Measurements from ENCODE around the gene CDK12. TPM values are rescaled to one million over a fixed set of nuclear protein-coding genes. Genes with fewer than 3 reads are reported as not detected.

The CDK12 gene
- total RNA-seq, 2 donors from 2014 or later, result 53.7 to 54.7 TPM

GRCh38 chr17:39548494-39549225, 87.4 kb downstream of the CDK12 start:
- Histone ChIP-seq H3K4me3 (no peak overlapping the region), H3K27me3 (replicated peaks; ENCODE audit: insufficient read depth) (no peaks in the 10 kb centered on the region), H3K36me3 (peaks cover 27% of the 10 kb centered on the region), H3K4me1 (ENCODE audit: control insufficient read depth in 1 of 2, low read depth in 2 of 2) (peaks cover 0 to 3% of the 10 kb centered on the region in 2 donors), H3K9me3 (no peaks in the 10 kb centered on the region), H3K27ac (no peak overlapping the region)
- no peak for ATAC-seq (ENCODE audit: insufficient number of reproducible peaks, low FRiP score, low read depth)
- TF ChIP-seq, protein P1, sequence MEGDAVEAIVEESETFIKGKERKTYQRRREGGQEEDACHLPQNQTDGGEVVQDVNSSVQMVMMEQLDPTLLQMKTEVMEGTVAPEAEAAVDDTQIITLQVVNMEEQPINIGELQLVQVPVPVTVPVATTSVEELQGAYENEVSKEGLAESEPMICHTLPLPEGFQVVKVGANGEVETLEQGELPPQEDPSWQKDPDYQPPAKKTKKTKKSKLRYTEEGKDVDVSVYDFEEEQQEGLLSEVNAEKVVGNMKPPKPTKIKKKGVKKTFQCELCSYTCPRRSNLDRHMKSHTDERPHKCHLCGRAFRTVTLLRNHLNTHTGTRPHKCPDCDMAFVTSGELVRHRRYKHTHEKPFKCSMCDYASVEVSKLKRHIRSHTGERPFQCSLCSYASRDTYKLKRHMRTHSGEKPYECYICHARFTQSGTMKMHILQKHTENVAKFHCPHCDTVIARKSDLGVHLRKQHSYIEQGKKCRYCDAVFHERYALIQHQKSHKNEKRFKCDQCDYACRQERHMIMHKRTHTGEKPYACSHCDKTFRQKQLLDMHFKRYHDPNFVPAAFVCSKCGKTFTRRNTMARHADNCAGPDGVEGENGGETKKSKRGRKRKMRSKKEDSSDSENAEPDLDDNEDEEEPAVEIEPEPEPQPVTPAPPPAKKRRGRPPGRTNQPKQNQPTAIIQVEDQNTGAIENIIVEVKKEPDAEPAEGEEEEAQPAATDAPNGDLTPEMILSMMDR (IDR thresholded peaks at IDR 0.05), result no peak
- DNase-seq (ENCODE audit: low spot score), result no peak

GRCh38 chr17:39549747-39550573, 88.7 kb downstream of the CDK12 start:
- no peak overlapping the region for H3K27ac ChIP-seq
- TF ChIP-seq, protein P1 (IDR thresholded peaks at IDR 0.05), result no peak
- H3K9me3 ChIP-seq, result no peaks in the 10 kb centered on the region
- H3K4me3 ChIP-seq, result no peak overlapping the region
- H3K4me1 ChIP-seq (ENCODE audit: control insufficient read depth in 1 of 2, low read depth in 2 of 2), result peaks cover 0 to 3% of the 10 kb centered on the region in 2 donors
- no peaks in the 10 kb centered on the region for H3K27me3 ChIP-seq (replicated peaks; ENCODE audit: insufficient read depth)
- no peak for DNase-seq (ENCODE audit: low spot score)
- ATAC-seq (ENCODE audit: insufficient number of reproducible peaks, low FRiP score, low read depth), result no peak
- H3K36me3 ChIP-seq, result peaks cover 35% of the 10 kb centered on the region

GRCh38 chr17:39551879-39552278, 90.6 kb downstream of the CDK12 start:
- no peak overlapping the region for H3K4me3 ChIP-seq
- DNase-seq (ENCODE audit: low spot score) (no peak), ATAC-seq (ENCODE audit: insufficient number of reproducible peaks, low FRiP score, low read depth) (no peak)
- peaks cover 0 to 3% of the 10 kb centered on the region in 2 donors for H3K4me1 ChIP-seq (ENCODE audit: control insufficient read depth in 1 of 2, low read depth in 2 of 2)
- H3K27me3 ChIP-seq (replicated peaks; ENCODE audit: insufficient read depth), result no peaks in the 10 kb centered on the region
- no peak overlapping the region for H3K27ac ChIP-seq
- no peaks in the 10 kb centered on the region for H3K9me3 ChIP-seq
- TF ChIP-seq, protein P1 (IDR thresholded peaks at IDR 0.05), result no peak
- H3K36me3 ChIP-seq, result peaks cover 31% of the 10 kb centered on the region

DNA sequence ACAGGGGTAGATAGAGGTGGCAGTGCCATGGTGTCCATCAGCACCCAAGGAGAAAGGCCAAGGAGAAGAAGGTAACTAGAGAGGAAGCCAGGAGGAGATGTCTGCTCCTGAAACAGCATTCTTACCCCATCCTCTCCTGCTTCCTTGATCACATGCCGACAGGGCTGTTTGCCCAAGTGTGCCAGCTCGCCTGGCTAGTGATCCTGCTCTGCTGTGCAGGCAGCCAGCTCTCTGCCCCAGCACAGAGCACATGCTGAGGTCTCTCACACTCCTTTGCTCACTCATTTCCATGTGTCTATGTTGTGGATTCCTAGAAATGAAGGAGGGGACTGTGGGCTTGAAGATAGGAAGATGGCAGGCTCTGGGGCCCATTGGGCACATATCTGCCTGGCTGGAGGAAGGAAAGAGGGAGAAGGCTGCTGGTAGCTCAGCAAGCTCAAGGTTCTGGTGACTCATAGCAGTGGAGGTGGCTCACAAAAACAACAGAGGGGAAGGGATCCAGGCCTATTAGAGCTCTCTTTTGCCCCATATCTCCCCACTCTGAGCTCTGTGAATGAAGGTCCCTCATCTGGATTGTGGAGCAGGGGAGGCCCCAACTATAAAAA, 92.2 kb downstream of the CDK12 start:
- ATAC-seq (ENCODE audit: insufficient number of reproducible peaks, low FRiP score, low read depth), result no peak
- no peaks in the 10 kb centered on the region for H3K27me3 ChIP-seq (replicated peaks; ENCODE audit: insufficient read depth)
- peaks cover 42% of the 10 kb centered on the region for H3K36me3 ChIP-seq
- no peak overlapping the region for H3K4me3 ChIP-seq
- no peaks in the 10 kb centered on the region for H3K4me1 ChIP-seq (ENCODE audit: control insufficient read depth in 1 of 2, low read depth in 2 of 2)
- no peak overlapping the region for H3K27ac ChIP-seq
- DNase-seq (ENCODE audit: low spot score), result no peak
- TF ChIP-seq, protein P1 (IDR thresholded peaks at IDR 0.05), result no peak
- H3K9me3 ChIP-seq, result no peaks in the 10 kb centered on the region

- H3K27me3 ChIP-seq (replicated peaks; ENCODE audit: insufficient read depth), result no peaks in the 10 kb centered on the region
- DNase-seq (ENCODE audit: low spot score) (no peak), ATAC-seq (ENCODE audit: insufficient number of reproducible peaks, low FRiP score, low read depth) (no peak)
- no peak overlapping the region for H3K4me3 ChIP-seq
- peaks cover 37% of the 10 kb centered on the region for H3K36me3 ChIP-seq
- no peaks in the 10 kb centered on the region for H3K9me3 ChIP-seq
- TF ChIP-seq, protein P1 (IDR thresholded peaks at IDR 0.05), result no peak
- no peaks in the 10 kb centered on the region for H3K4me1 ChIP-seq (ENCODE audit: control insufficient read depth in 1 of 2, low read depth in 2 of 2)
- no peak overlapping the region for H3K27ac ChIP-seq
Measured at GRCh38 chr17:39555368-39555767, 94.1 kb downstream of the CDK12 start.
